Panc1 (cell line): ENCODE measurements around the gene SERPINB10.

Experiments
- POLR2AphosphoS5 ChIP-seq: IDR thresholded peaks from 2 replicates; pipeline ENCODE4 v1.6.1; 2012; ENCODE audit warnings: mild to moderate bottlenecking, low read depth, low read length, moderate library complexity
- SIN3A ChIP-seq: IDR thresholded peaks from 2 replicates; pipeline ENCODE4 v1.6.1; 2012; ENCODE audit warnings: low read depth, mild to moderate bottlenecking, low read length, moderate library complexity, borderline replicate concordance; ENCODE audit not compliant: insufficient read depth
- TCF7L2 ChIP-seq: IDR thresholded peaks from 2 replicates; pipeline ENCODE4 v1.6.1; 2011; ENCODE audit warnings: mild to moderate bottlenecking, low read depth, low read length, inconsistent platforms
- TF ChIP-seq, protein P1 (sequence below): fragments of 450-650 bp; IDR thresholded peaks from 2 replicates; pipeline ENCODE4 v1.5.1; 2017; ENCODE audit warnings: mild to moderate bottlenecking
- TF ChIP-seq, protein P2 (sequence below), 2 experiments: IDR thresholded peaks; 2 replicates each; pipeline ENCODE4 v1.6.1; 2011 to 2012; ENCODE audit warnings: low read depth in 2 of 2, control low read depth in 1 of 2, low read length in 1 of 2, mild to moderate bottlenecking in 1 of 2, moderate library complexity in 1 of 2; ENCODE audit not compliant: insufficient read depth in 1 of 2

DNA sequence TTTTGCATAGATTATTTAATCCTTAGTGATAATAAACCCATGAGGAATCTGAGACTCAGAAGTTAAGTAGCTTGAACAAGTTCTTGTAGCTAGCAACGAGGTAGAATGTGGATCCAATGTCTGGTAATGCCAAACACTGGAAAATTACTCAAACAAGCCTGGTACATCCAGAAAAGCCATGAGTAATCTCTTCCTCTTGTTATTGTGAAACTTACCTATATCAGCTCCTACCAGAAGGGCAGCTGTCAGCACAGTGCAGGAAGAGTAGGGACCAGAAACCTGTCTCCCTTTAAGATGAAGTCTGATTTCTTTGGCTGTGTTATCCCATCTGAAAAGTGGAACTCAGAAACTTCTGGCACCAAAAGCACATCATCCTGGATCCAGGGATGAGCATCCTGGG is 54.4 kb downstream of the SERPINB10 start:
- TF ChIP-seq, protein P1, sequence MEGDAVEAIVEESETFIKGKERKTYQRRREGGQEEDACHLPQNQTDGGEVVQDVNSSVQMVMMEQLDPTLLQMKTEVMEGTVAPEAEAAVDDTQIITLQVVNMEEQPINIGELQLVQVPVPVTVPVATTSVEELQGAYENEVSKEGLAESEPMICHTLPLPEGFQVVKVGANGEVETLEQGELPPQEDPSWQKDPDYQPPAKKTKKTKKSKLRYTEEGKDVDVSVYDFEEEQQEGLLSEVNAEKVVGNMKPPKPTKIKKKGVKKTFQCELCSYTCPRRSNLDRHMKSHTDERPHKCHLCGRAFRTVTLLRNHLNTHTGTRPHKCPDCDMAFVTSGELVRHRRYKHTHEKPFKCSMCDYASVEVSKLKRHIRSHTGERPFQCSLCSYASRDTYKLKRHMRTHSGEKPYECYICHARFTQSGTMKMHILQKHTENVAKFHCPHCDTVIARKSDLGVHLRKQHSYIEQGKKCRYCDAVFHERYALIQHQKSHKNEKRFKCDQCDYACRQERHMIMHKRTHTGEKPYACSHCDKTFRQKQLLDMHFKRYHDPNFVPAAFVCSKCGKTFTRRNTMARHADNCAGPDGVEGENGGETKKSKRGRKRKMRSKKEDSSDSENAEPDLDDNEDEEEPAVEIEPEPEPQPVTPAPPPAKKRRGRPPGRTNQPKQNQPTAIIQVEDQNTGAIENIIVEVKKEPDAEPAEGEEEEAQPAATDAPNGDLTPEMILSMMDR = no peak
- TF ChIP-seq SIN3A = no peak
- no peak for TF ChIP-seq POLR2AphosphoS5
- TF ChIP-seq, protein P2, sequence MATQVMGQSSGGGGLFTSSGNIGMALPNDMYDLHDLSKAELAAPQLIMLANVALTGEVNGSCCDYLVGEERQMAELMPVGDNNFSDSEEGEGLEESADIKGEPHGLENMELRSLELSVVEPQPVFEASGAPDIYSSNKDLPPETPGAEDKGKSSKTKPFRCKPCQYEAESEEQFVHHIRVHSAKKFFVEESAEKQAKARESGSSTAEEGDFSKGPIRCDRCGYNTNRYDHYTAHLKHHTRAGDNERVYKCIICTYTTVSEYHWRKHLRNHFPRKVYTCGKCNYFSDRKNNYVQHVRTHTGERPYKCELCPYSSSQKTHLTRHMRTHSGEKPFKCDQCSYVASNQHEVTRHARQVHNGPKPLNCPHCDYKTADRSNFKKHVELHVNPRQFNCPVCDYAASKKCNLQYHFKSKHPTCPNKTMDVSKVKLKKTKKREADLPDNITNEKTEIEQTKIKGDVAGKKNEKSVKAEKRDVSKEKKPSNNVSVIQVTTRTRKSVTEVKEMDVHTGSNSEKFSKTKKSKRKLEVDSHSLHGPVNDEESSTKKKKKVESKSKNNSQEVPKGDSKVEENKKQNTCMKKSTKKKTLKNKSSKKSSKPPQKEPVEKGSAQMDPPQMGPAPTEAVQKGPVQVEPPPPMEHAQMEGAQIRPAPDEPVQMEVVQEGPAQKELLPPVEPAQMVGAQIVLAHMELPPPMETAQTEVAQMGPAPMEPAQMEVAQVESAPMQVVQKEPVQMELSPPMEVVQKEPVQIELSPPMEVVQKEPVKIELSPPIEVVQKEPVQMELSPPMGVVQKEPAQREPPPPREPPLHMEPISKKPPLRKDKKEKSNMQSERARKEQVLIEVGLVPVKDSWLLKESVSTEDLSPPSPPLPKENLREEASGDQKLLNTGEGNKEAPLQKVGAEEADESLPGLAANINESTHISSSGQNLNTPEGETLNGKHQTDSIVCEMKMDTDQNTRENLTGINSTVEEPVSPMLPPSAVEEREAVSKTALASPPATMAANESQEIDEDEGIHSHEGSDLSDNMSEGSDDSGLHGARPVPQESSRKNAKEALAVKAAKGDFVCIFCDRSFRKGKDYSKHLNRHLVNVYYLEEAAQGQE (IDR thresholded peaks at IDR 0.05; ENCODE audit: insufficient read depth in 1 of 2, low read depth in 2 of 2, low read length in 1 of 2) = no peak
- TF ChIP-seq TCF7L2 = no peak
